ENCODE results near the gene ZBTB7C.

GRCh38 chr18:48374423-48375149 is 34.6 kb downstream of the ZBTB7C start:
- no peak for TF ChIP-seq CTCF (conservative IDR thresholded peaks at IDR 0.05; ENCODE audit: low read depth, low read length)
- TF ChIP-seq EZH2 (IDR thresholded peaks at IDR 0.05; ENCODE audit: borderline replicate concordance, low read depth, low read length, poor library complexity, severe bottlenecking) = no peak
